Measurements from ENCODE around the gene ARID3A.

ARID3A gene

DNA sequence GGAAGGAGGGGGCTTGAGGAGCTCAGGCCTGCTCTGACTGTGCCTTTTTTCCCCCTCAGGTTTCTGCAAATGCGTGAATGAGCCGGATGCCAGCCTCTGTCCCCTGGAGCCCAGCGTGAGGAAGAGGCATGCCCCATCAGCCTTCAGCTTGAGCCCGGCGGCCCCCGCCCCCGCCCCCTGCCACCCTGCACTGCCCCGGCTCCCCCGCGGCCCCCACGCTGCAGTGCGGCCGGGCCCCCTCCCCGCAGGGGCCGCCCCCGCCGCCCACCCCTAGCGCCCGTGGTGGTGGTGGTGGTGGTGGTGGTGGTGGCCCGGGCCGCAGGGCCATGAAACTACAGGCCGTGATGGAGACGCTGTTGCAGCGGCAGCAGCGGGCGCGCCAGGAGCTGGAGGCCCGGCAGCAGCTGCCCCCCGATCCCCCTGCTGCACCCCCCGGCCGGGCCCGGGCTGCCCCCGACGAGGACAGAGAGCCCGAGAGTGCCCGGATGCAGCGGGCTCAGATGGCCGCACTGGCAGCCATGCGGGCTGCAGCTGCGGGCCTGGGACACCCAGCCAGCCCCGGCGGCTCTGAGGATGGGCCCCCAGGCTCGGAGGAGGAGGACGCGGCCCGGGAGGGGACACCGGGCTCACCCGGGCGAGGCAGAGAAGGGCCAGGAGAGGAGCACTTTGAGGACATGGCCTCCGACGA, 3.5 kb downstream of the ARID3A start:
- no peak overlapping the region for H3K4me3 ChIP-seq (ENCODE audit: low read depth, low read length)
- TF ChIP-seq CTCF (IDR thresholded peaks at IDR 0.05; ENCODE audit: low read depth, low read length), result no peak

DNA sequence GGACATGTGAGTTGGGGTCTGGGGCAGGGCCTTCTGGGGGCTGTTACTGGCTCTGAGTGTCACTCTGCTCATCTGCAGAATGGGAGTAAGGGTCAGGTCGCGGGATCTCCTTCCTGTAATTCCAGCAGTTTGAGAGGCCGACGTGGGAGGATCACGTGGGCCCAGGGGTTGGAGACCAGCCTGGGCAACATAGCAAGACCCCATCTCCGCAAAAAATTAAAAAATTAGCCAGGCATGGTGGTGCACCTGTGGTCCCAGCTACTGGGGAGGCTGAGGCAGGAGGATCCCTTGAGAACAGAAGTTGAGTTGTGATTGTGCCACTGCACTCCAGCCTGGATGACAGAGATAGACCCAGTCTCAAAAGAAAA, 4.0 kb downstream of the ARID3A start:
- no peak overlapping the region for H3K4me3 ChIP-seq (ENCODE audit: low read depth, low read length)
- no peak for TF ChIP-seq CTCF (IDR thresholded peaks at IDR 0.05; ENCODE audit: low read depth, low read length)

DNA sequence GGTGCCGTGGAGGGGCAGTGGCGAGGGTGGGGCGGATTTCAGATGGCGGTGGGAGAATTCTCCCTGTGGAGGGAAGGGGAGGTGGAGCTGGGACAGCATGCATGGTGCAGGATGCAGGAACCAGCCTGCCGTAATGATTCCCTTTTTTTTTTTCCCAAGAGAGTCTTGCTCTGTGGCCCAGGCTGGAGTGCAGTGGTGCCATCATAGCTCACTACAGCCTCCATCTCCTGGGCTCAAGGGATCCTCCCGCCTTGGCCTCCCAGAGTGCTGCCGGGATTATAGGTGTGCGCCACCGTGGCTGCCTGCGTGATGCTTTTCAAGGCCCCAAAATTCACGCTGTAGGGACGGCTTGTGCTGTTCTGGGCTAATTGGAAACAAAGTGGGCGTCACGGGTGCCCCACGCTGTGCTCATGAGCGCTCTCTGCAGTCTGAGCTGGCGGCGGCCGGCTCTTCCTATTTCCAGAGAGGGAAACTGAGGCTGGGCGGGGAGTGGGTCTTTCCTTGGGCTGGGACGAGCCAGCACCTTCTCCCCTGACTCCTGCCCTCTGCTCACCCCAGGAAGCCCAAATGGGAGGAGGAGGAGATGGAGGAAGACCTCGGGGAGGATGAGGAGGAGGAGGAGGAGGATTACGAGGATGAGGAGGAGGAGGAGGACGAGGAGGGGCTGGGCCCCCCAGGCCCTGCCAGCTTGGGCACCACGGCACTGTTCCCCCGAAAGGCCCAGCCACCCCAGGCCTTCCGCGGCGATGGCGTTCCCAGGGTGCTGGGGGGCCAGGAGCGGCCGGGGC, 6.2 kb downstream of the ARID3A start:
- peak overlapping the region; percentile 43; the same call in 1 of the 2 replicates for H3K4me3 ChIP-seq (ENCODE audit: low read depth, low read length)
- no peak for TF ChIP-seq CTCF (IDR thresholded peaks at IDR 0.05; ENCODE audit: low read depth, low read length)

DNA sequence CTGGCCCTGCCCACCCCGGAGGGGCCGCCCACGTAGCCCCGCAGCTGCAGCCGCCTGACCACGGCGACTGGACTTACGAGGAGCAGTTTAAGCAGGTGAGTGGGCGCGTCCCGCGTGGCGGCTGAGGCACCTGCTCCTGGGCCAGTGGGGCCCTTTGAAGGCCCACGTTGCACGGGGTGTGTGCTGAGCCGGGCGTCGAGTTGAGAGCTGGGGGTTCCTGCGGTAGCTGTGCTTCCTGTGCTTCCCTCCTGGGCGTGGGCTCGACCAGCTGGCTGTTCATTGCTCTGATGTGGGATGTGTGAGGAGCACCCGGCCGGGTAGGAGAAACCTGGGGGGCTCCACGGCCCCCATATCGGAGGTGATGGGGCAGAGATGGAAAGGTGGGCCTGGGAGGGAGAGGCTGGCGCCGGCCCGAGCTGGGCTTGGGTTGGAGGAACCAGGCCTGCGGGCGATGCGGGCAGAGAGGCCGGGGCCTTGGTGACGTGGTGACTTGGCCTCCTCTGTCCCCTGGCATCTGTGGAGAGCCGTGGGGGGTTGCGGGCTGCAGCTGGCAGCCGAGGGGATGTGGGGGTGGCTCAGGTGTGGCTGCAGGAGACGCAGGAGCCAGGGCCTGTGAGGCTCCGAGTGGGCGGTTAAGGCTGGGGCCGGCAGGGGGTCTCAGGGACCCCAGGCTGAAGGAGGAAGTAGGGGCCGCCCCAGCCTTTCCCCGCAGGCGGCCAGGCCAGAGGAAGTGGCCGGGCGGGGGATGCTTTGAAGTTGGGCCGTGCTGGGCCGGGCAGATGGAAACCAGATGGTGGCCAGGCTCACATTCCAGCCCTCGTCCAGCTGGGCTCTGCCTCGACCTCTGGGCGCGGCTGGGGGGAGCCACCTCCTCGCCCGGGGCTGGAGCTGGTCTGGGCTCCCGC, 7.1 kb downstream of the ARID3A start:
- TF ChIP-seq CTCF (IDR thresholded peaks at IDR 0.05; ENCODE audit: low read depth, low read length), result no peak
- peak overlapping the region; percentile 43 for H3K4me3 ChIP-seq (ENCODE audit: low read depth, low read length)

DNA sequence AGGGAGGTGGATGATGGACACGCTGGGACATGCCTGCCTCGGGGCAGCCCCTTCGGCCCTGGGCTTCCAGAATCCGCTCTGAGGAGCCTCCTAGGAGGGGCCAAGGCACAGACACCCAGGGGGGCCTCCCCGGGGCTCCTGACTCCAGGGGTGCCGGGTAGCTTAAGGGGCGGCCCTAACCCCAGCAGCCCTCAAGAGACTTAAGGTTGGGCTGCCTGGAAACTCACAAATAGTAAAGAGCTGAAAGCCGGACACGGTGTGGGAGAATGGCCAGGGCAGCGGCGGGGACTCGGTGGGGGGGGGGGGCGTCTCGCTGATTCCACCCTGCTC, 7.7 kb downstream of the ARID3A start:
- H3K4me3 ChIP-seq (ENCODE audit: low read depth, low read length), result peak overlapping the region; percentile 28
- TF ChIP-seq CTCF (IDR thresholded peaks at IDR 0.05; ENCODE audit: low read depth, low read length), result no peak

GRCh38 chr19:934197-934840, 8.5 kb downstream of the ARID3A start:
- no peak for TF ChIP-seq CTCF (IDR thresholded peaks at IDR 0.05; ENCODE audit: low read depth, low read length)
- no peak overlapping the region for H3K4me3 ChIP-seq (ENCODE audit: low read depth, low read length)
